AG09319 (cell line): ENCODE results near the gene KRT74.

Source experiments
- DNase-seq: peaks from one replicate; pipeline ENCODE4 v3.0.0-alpha.2; 2010; ENCODE audit warnings: low read depth; ENCODE audit errors: extremely low read depth
- CTCF ChIP-seq: IDR thresholded peaks from 2 replicates; pipeline ENCODE4 v1.5.1; 2011; ENCODE audit warnings: low read depth, mild to moderate bottlenecking, inconsistent platforms, low read length, moderate library complexity

KRT74 gene

GRCh38 chr12:52608161-52608560 is 34.5 kb upstream of the KRT74 start:
- TF ChIP-seq CTCF, result no peak
- DNase-seq, result no peak

- no peak for TF ChIP-seq CTCF
- DNase-seq, result no peak
Observed at GRCh38 chr12:52607314-52607713, 33.7 kb upstream of the KRT74 start.

- TF ChIP-seq CTCF, result no peak
Observed at GRCh38 chr12:52606581-52607218, 33.1 kb upstream of the KRT74 start.

GRCh38 chr12:52606096-52606495 is 32.5 kb upstream of the KRT74 start:
- no peak for TF ChIP-seq CTCF
- DNase-seq, result no peak

More at GRCh38 chr12:52606581-52607218, 33.1 kb upstream of the KRT74 start:
- DNase-seq, result no peak

- TF ChIP-seq CTCF, result no peak
Observed at GRCh38 chr12:52605542-52605941, 31.9 kb upstream of the KRT74 start.

GRCh38 chr12:52604859-52605258 is 31.2 kb upstream of the KRT74 start:
- DNase-seq, result no peak
- no peak for TF ChIP-seq CTCF

More at GRCh38 chr12:52605542-52605941, 31.9 kb upstream of the KRT74 start:
- no peak for DNase-seq

GRCh38 chr12:52603314-52603713 is 29.7 kb upstream of the KRT74 start:
- DNase-seq, result no peak
- no peak for TF ChIP-seq CTCF
